HepG2 (cell line): Measurements from ENCODE around the gene PIP4K2B. TPM values are rescaled to one million over a fixed set of nuclear protein-coding genes. Genes with fewer than 3 reads are reported as not detected.

ENCODE experiments used
- ATAC-seq: fragments of 200-7000 bp; cut with Tn5 transposase; 3 replicates; pipeline ENCODE4 v1.9.1; 2020; ENCODE audit warnings: mild to moderate bottlenecking, moderate library complexity
- BruUV-seq: library from RNA; stranded (reverse); fragments of 400-500 nt; replicated peaks from 2 replicates; lab custom pipeline; 2021; lab: Mats Ljungman, UMichigan
- CTCF ChIA-PET: fragments of 300-600 bp; formaldehyde crosslinking; extraction: SDS; loops from one replicate; lab custom pipeline; 2021; ENCODE audit warnings: low total read pairs, inconsistent platforms, low intra/inter-chr PET ratio; lab: Yijun Ruan, JAX
- POLR2A ChIA-PET: fragments of 350-600 bp; sonication (Branson Sonifier 250); formaldehyde crosslinking; loops from one replicate; lab custom pipeline; 2020; ENCODE audit warnings: antibody characterized with exemption, inconsistent platforms; lab: Yijun Ruan, JAX
- DNase-seq: peaks from one replicate; pipeline ENCODE4 v3.0.0-alpha.2; 2015; ENCODE audit warnings: low spot score
- FAIRE-seq: peaks from 3 replicates; lab custom pipeline; 2011; peaks lifted over from hg19 to GRCh38; lab: Jason Lieb, UNC
- H2AFZ ChIP-seq: one replicate; pipeline ENCODE4 v1.6.1; 2011; ENCODE audit warnings: low read length, inconsistent platforms
- H3K27ac ChIP-seq: fragments of 300-600 bp; 3 replicates; pipeline ENCODE4 v1.8.0; 2011; ENCODE audit warnings: mixed run types, mild to moderate bottlenecking, mixed read lengths, low read length, inconsistent platforms; ENCODE audit not compliant: insufficient read depth; ENCODE audit errors: extremely low read length
- H3K27me3 ChIP-seq, 2 experiments: fragments of 200-600 bp in 1 of 2; 2 replicates in 1 of 2; 3 replicates in 1 of 2; pipeline versions ENCODE4 v1.6.0 to v1.8.0; 2011; ENCODE audit warnings: low read length in 2 of 2, mild to moderate bottlenecking in 2 of 2, moderate library complexity in 2 of 2, inconsistent platforms in 1 of 2; ENCODE audit not compliant: insufficient read depth in 2 of 2, control insufficient read depth in 1 of 2
- H3K36me3 ChIP-seq, 2 experiments: fragments of 200-600 bp in 1 of 2; replicated peaks in 1 of 2; 2 replicates in 1 of 2; 3 replicates in 1 of 2; pipeline versions ENCODE4 v1.5.1 to v1.8.0; 2011; ENCODE audit warnings: low read length in 2 of 2, inconsistent platforms in 1 of 2; ENCODE audit not compliant: insufficient read depth in 2 of 2, control insufficient read depth in 1 of 2
- H3K4me1 ChIP-seq: 2 replicates; pipeline ENCODE4 v1.5.1; 2012; ENCODE audit warnings: low read length, inconsistent platforms; ENCODE audit not compliant: insufficient read depth
- H3K4me2 ChIP-seq: 2 replicates; pipeline ENCODE4 v1.6.0; 2011; ENCODE audit warnings: low read depth, low read length, inconsistent platforms
- H3K4me3 ChIP-seq, 3 experiments: fragments of 200-600 bp in 1 of 3; sonication (generic), shearing (Covaris generic) in 1 of 3; replicated peaks in 1 of 3; 2 replicates each; pipeline ENCODE4 v1.5.1; 2011 to 2016; ENCODE audit warnings: low read length in 3 of 3, inconsistent platforms in 2 of 3, low read depth in 2 of 3, mild to moderate bottlenecking in 2 of 3, control low read depth in 1 of 3, mixed read lengths in 1 of 3; ENCODE audit not compliant: insufficient read depth in 1 of 3
- H3K79me2 ChIP-seq: one replicate; pipeline ENCODE4 v1.6.1; 2011; ENCODE audit warnings: low read length, inconsistent platforms; ENCODE audit not compliant: insufficient read depth
- H3K9ac ChIP-seq: 2 replicates; pipeline ENCODE4 v1.6.0; 2011; ENCODE audit warnings: mild to moderate bottlenecking, low read depth, low read length, inconsistent platforms; ENCODE audit not compliant: insufficient read depth
- H3K9me3 ChIP-seq: 2 replicates; pipeline ENCODE4 v1.5.1; 2012; ENCODE audit warnings: mild to moderate bottlenecking, low read length
- H4K20me1 ChIP-seq: 2 replicates; pipeline ENCODE4 v1.6.0; 2011; ENCODE audit warnings: inconsistent platforms, mild to moderate bottlenecking, low read length, moderate library complexity; ENCODE audit not compliant: insufficient read depth
- CHD4 ChIP-seq: fragments of 200-600 bp; sonication (generic); IDR thresholded peaks from 2 replicates; pipeline ENCODE4 v1.7.0; 2017; ENCODE audit warnings: mild to moderate bottlenecking, low read length, borderline replicate concordance
- GLI4 ChIP-seq: sonication (generic); formaldehyde crosslinking; IDR thresholded peaks from 2 replicates; pipeline ENCODE4 v1.5.1; 2020; ENCODE audit warnings: missing genetic modification reagents, mild to moderate bottlenecking, moderate library complexity, borderline replicate concordance
- HMGXB4 ChIP-seq, 2 experiments: sonication (generic) in 1 of 2; formaldehyde crosslinking in 1 of 2; IDR thresholded peaks; 2 replicates each; pipeline versions ENCODE4 v1.4.0 to v1.6.1; 2018 to 2020; ENCODE audit warnings: missing genetic modification reagents in 2 of 2, borderline replicate concordance in 1 of 2, low read depth in 1 of 2, mild to moderate bottlenecking in 1 of 2, missing biosample characterization in 1 of 2
- HNF4A ChIP-seq: sonication (generic); formaldehyde crosslinking; IDR thresholded peaks from 2 replicates; pipeline ENCODE4 v1.4.0; 2020; ENCODE audit warnings: missing genetic modification reagents
- HNF4G ChIP-seq, 2 experiments: sonication (generic) in 1 of 2; formaldehyde crosslinking in 1 of 2; IDR thresholded peaks; 2 replicates each; pipeline versions ENCODE4 v1.4.0 to v1.6.1; 2011 to 2020; ENCODE audit warnings: borderline replicate concordance in 2 of 2, low read depth in 2 of 2, mild to moderate bottlenecking in 2 of 2, low read length in 1 of 2, missing genetic modification reagents in 1 of 2, moderate library complexity in 1 of 2
- KLF6 ChIP-seq: IDR thresholded peaks from 2 replicates; pipeline ENCODE4 v1.8.0; 2016; ENCODE audit warnings: missing biosample characterization, missing genetic modification reagents
- NCOA1 ChIP-seq: sonication (generic); formaldehyde crosslinking; IDR thresholded peaks from 2 replicates; pipeline ENCODE4 v1.9.0; 2021; ENCODE audit warnings: missing genetic modification reagents
- NCOR1 ChIP-seq: fragments of 200-600 bp; sonication (generic); IDR thresholded peaks from 2 replicates; pipeline ENCODE4 v1.7.0; 2017; ENCODE audit warnings: antibody characterized with exemption, low read length, borderline replicate concordance
- PHF21A ChIP-seq: sonication (generic); formaldehyde crosslinking; IDR thresholded peaks from 2 replicates; pipeline ENCODE4 v1.5.0; 2020; ENCODE audit warnings: mild to moderate bottlenecking, missing genetic modification reagents
- PHF8 ChIP-seq: sonication (generic); formaldehyde crosslinking; IDR thresholded peaks from 2 replicates; pipeline ENCODE4 v1.5.0; 2020; ENCODE audit warnings: missing genetic modification reagents
- RAD21 ChIP-seq: fragments of 450-650 bp; formaldehyde crosslinking; IDR thresholded peaks from 2 replicates; pipeline ENCODE4 v1.5.0; 2020; ENCODE audit warnings: mild to moderate bottlenecking
- SMC3 ChIP-seq: IDR thresholded peaks from 2 replicates; pipeline ENCODE4 v1.6.1; 2011; ENCODE audit warnings: low read length, improper control_type of control experiment
- SNAPC2 ChIP-seq: sonication (generic); formaldehyde crosslinking; IDR thresholded peaks from 2 replicates; pipeline ENCODE4 v1.8.1; 2022; ENCODE audit warnings: mild to moderate bottlenecking, missing genetic modification reagents
- STAG1 ChIP-seq: sonication (generic); formaldehyde crosslinking; IDR thresholded peaks from 2 replicates; pipeline ENCODE4 v1.4.0; 2020; ENCODE audit warnings: missing genetic modification reagents
- TEAD3 ChIP-seq: optimal IDR thresholded peaks from 2 replicates; pipeline ENCODE3; 2016; ENCODE audit warnings: borderline replicate concordance
- TGIF2 ChIP-seq: IDR thresholded peaks from 2 replicates; pipeline ENCODE4 v1.6.1; 2016; ENCODE audit warnings: control low read depth, missing compliant biosample characterization
- ZNF232 ChIP-seq: sonication (generic); formaldehyde crosslinking; IDR thresholded peaks from 2 replicates; pipeline ENCODE4 v1.4.0; 2020; ENCODE audit warnings: missing genetic modification reagents, borderline replicate concordance
- ZNF598 ChIP-seq: sonication (generic); formaldehyde crosslinking; IDR thresholded peaks from 2 replicates; pipeline ENCODE4 v1.5.1; 2020; ENCODE audit warnings: mild to moderate bottlenecking, missing genetic modification reagents, borderline replicate concordance
- WGBS: methylation state at CpG from one replicate; pipeline ENCODE4 v1.1.6; 2017; ENCODE audit warnings: low lambda C conversion rate; 5-methylcytosine and 5-hydroxymethylcytosine counted together
- in situ Hi-C: cut with HindIII; loops from 2 replicates; pipeline ENCODE4 v1.10.0; 2017; ENCODE audit warnings: low pct_unique_long_range_greater_than_20kb; ENCODE audit not compliant: extremely low pct_ligation_motif_present
- intact Hi-C: fragments of 100-400 bp; cut with micrococcal nuclease; formaldehyde crosslinking; loops from one replicate; pipeline ENCODE4 v1.10.0; 2022; ENCODE audit not compliant: unreplicated experiment
- polyA plus RNA-seq, 8 experiments: library from polyadenylated mRNA; depleted of rRNA in 3 of 8; stranded (reverse) in 7 of 8; unstranded in 1 of 8; fragments of >200 nt; fragmentation: Illumina TruSeq in 4 of 8; extraction: Trizol in 4 of 8; gene quantifications; 2 replicates each; pipeline versions ENCODE4 v1.2.1 to v1.2.3, GENCODE V29; 2011 to 2016; ENCODE audit warnings: low read depth in 4 of 8, missing spikeins in 1 of 8, mixed read lengths in 1 of 8; ENCODE audit not compliant: insufficient read depth in 1 of 8
- total RNA-seq, 5 experiments: library from RNA; depleted of rRNA; stranded (reverse); fragments of >200 nt; fragmentation: Illumina TruSeq; extraction: Trizol; gene quantifications; 2 replicates each; pipeline ENCODE4 v1.2.3, GENCODE V29; 2016; ENCODE audit warnings: low read depth in 1 of 5
- TF ChIP-seq, protein P1 (sequence below): sonication (generic); formaldehyde crosslinking; IDR thresholded peaks from 2 replicates; pipeline ENCODE4 v1.5.0; 2020; ENCODE audit warnings: mild to moderate bottlenecking, missing genetic modification reagents, moderate library complexity
- TF ChIP-seq, protein P2 (sequence below): sonication (generic); formaldehyde crosslinking; IDR thresholded peaks from 2 replicates; pipeline ENCODE4 v1.5.0; 2020; ENCODE audit warnings: missing genetic modification reagents, mild to moderate bottlenecking, borderline replicate concordance

Gene PIP4K2B
- total and polyA plus RNA-seq, 2 of the 13 experiments (the other 11 are each of a cell fraction or from before 2014, with no cell fraction given): 20.4 to 54.0 TPM

DNA sequence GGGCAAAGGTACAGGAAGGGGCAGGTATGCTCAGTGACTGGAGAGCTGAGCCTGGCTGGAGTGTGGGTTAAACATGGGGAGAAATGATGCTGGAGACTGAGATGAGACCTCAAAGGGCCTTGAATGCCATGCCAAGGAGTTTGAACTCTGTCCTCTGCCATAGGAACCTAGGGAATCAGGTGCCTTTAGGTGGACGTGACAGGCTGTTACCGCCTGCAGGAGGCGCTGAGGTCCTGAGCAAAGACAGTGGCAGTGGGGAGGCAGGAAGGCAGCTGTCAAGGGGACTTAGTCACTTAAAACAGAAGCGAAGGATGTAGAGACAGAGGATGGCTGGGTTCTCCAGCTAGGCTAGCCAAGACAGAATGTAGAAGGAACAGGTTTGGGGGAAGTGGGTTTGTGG, 37.7 kb downstream of the PIP4K2B start:
- DNase-seq (peak; percentile 54), FAIRE-seq (no peak), ATAC-seq (peak; percentile 69)
- no peak overlapping the region for H3K4me2 ChIP-seq
- H3K4me3 ChIP-seq: no peak overlapping the region
- in situ Hi-C loops: loop anchor here (25.0 kb wide), 1 partner anchor 401 kb away; the partner anchor contains the start of genes ARL5C and PLXDC1
- ChIA-PET CTCF (no interaction called here), POLR2A (no interaction called here)
- no peaks in the 10 kb centered on the region for H3K4me1 ChIP-seq
- H2AFZ ChIP-seq: no peak overlapping the region
- TF ChIP-seq, protein P1, sequence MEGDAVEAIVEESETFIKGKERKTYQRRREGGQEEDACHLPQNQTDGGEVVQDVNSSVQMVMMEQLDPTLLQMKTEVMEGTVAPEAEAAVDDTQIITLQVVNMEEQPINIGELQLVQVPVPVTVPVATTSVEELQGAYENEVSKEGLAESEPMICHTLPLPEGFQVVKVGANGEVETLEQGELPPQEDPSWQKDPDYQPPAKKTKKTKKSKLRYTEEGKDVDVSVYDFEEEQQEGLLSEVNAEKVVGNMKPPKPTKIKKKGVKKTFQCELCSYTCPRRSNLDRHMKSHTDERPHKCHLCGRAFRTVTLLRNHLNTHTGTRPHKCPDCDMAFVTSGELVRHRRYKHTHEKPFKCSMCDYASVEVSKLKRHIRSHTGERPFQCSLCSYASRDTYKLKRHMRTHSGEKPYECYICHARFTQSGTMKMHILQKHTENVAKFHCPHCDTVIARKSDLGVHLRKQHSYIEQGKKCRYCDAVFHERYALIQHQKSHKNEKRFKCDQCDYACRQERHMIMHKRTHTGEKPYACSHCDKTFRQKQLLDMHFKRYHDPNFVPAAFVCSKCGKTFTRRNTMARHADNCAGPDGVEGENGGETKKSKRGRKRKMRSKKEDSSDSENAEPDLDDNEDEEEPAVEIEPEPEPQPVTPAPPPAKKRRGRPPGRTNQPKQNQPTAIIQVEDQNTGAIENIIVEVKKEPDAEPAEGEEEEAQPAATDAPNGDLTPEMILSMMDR (CRISPR knock-in tag): peak; percentile 75
- peak; percentile 33; the same call in 1 of the 2 replicates for TF ChIP-seq TGIF2 (CRISPR knock-in tag)
- TF ChIP-seq HNF4G (IDR thresholded peaks at IDR 0.05; ENCODE audit: borderline replicate concordance, low read depth, low read length): peak; percentile 60; the same call in 1 of the 2 replicates
- no peak for TF ChIP-seq HNF4G (CRISPR knock-in tag; IDR thresholded peaks at IDR 0.05; ENCODE audit: borderline replicate concordance, low read depth)
- TF ChIP-seq, protein P2, sequence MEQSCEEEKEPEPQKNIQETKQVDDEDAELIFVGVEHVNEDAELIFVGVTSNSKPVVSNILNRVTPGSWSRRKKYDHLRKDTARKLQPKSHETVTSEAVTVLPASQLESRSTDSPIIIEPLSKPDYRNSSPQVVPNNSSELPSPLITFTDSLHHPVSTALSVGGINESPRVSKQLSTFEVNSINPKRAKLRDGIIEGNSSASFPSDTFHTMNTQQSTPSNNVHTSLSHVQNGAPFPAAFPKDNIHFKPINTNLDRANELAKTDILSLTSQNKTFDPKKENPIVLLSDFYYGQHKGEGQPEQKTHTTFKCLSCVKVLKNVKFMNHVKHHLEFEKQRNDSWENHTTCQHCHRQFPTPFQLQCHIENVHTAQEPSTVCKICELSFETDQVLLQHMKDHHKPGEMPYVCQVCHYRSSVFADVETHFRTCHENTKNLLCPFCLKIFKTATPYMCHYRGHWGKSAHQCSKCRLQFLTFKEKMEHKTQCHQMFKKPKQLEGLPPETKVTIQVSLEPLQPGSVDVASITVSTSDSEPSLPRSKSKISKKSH (CRISPR knock-in tag): 0 out of 2 replicates have a peak, but pooled peaks have one; percentile 38
- 0 out of 2 replicates have a peak, but pooled peaks have one; percentile 34 for TF ChIP-seq CHD4
- TF ChIP-seq PHF21A (CRISPR knock-in tag): no peak
- TF ChIP-seq SNAPC2 (CRISPR knock-in tag): no peak
- peak; percentile 62; the same call in 1 of the 2 replicates for TF ChIP-seq HNF4A (CRISPR knock-in tag)
- 0 out of 2 replicates have a peak, but pooled peaks have one; percentile 35 for TF ChIP-seq NCOR1
- peak; percentile 67 for TF ChIP-seq STAG1 (CRISPR knock-in tag)
- TF ChIP-seq HMGXB4 (CRISPR knock-in tag; IDR thresholded peaks at IDR 0.05; ENCODE audit: borderline replicate concordance in 1 of 2, low read depth in 1 of 2): 0 out of 4 replicates have a peak, but pooled peaks of 1 of the 2 experiments have one; percentile 31
- TF ChIP-seq PHF8 (CRISPR knock-in tag): 0 out of 2 replicates have a peak, but pooled peaks have one; percentile 2
- no peak for TF ChIP-seq NCOA1 (CRISPR knock-in tag)
- TF ChIP-seq ZNF598 (CRISPR knock-in tag): no peak
- TF ChIP-seq ZNF232 (CRISPR knock-in tag): no peak
- TF ChIP-seq KLF6 (CRISPR knock-in tag): no peak
- peak; percentile 67; the same call in 1 of the 2 replicates for TF ChIP-seq RAD21 (CRISPR knock-in tag)
- peak; percentile 23; the same call in 1 of the 2 replicates for TF ChIP-seq SMC3
- TF ChIP-seq GLI4 (CRISPR knock-in tag): no peak
- TF ChIP-seq TEAD3: peak; percentile 14
- no peak overlapping the region for H3K9ac ChIP-seq
- no peaks in the 10 kb centered on the region for H3K79me2 ChIP-seq
- 89% methylated on average over 4 of the region's 4 CpGs for WGBS
- no TSS peak for BruUV-seq
- H3K27me3 ChIP-seq: no peaks in the 10 kb centered on the region
- intact Hi-C loops: no loop called here
- no peaks in the 10 kb centered on the region for H4K20me1 ChIP-seq
- no peak overlapping the region for H3K27ac ChIP-seq
- H3K9me3 ChIP-seq: no peaks in the 10 kb centered on the region
- peaks cover 38 to 77% of the 10 kb centered on the region in 2 experiments for H3K36me3 ChIP-seq
